K562 (cell line): ENCODE measurements around the gene HELZ. TPM values are rescaled to one million over a fixed set of nuclear protein-coding genes. Genes with fewer than 3 reads are reported as not detected.

Source experiments
- C11orf30 ChIP-seq: fragments of 450-650 bp; IDR thresholded peaks from 2 replicates; pipeline ENCODE4 v1.6.1; 2016; ENCODE audit warnings: low read depth, mild to moderate bottlenecking
- FOXK2 ChIP-seq, 2 experiments: fragments of 450-650 bp; IDR thresholded peaks in 1 of 2; conservative IDR thresholded peaks in 1 of 2; 2 replicates each; pipeline ENCODE4 v1.6.1; 2016; ENCODE audit warnings: low read depth in 2 of 2, mild to moderate bottlenecking in 1 of 2
- HDAC2 ChIP-seq: fragments of 450-650 bp; IDR thresholded peaks from 2 replicates; pipeline ENCODE4 v1.6.1; 2016; ENCODE audit warnings: mild to moderate bottlenecking
- HDAC8 ChIP-seq: fragments of 450-650 bp; IDR thresholded peaks from 2 replicates; pipeline ENCODE4 v1.6.1; 2016; ENCODE audit warnings: mild to moderate bottlenecking, missing genetic modification characterization, moderate library complexity, missing compliant biosample characterization
- HEY1 ChIP-seq: fragments of 250-450 bp; sonication (Bioruptor Pico); IDR thresholded peaks from 2 replicates; pipeline ENCODE4 v1.5.0; 2020; ENCODE audit warnings: mild to moderate bottlenecking, moderate library complexity, borderline replicate concordance
- HMG20B ChIP-seq: fragments of 250-450 bp; sonication (Bioruptor Pico); IDR thresholded peaks from 2 replicates; pipeline ENCODE4 v1.5.0; 2021; ENCODE audit warnings: mild to moderate bottlenecking
- ILK ChIP-seq: fragments of 450-650 bp; IDR thresholded peaks from 2 replicates; pipeline ENCODE4 v1.6.1; 2016; ENCODE audit warnings: missing genetic modification characterization, low read depth, mild to moderate bottlenecking, missing compliant biosample characterization, moderate library complexity, borderline replicate concordance
- JUND ChIP-seq, 2 experiments: IDR thresholded peaks; 2 replicates in 1 of 2; 3 replicates in 1 of 2; pipeline ENCODE4 v1.6.1; 2011; ENCODE audit warnings: borderline replicate concordance in 2 of 2, low read depth in 2 of 2, low read length in 2 of 2, improper control_type of control experiment in 1 of 2, missing biosample characterization in 1 of 2, missing genetic modification characterization in 1 of 2, missing genetic modification reagents in 1 of 2
- MTF1 ChIP-seq: fragments of 250-450 bp; sonication (Bioruptor Pico); IDR thresholded peaks from 2 replicates; pipeline ENCODE4 v1.9.0; 2021; ENCODE audit warnings: moderate library complexity, mild to moderate bottlenecking, inconsistent platforms, borderline replicate concordance
- MYNN ChIP-seq, 2 experiments: sonication (generic); formaldehyde crosslinking in 1 of 2; IDR thresholded peaks; 2 replicates each; pipeline versions ENCODE4 v1.5.0 to v1.6.1; 2016 to 2020; ENCODE audit warnings: antibody characterized with exemption in 1 of 2, missing genetic modification reagents in 1 of 2
- NEUROD1 ChIP-seq: fragments of 150-350 bp; IDR thresholded peaks from 2 replicates; pipeline ENCODE4 v1.6.1; 2014; ENCODE audit warnings: borderline replicate concordance, low read length, low read depth; ENCODE audit not compliant: partially characterized antibody
- NFXL1 ChIP-seq: fragments of 450-650 bp; formaldehyde crosslinking; IDR thresholded peaks from 2 replicates; pipeline ENCODE4 v1.4.0; 2021; ENCODE audit warnings: mild to moderate bottlenecking
- NR2C2 ChIP-seq, 2 experiments: fragments of 200-800 bp in 1 of 2; sonication (Bioruptor generic) in 1 of 2; sonication (generic) in 1 of 2; formaldehyde crosslinking in 1 of 2; IDR thresholded peaks; 2 replicates each; pipeline versions ENCODE4 v1.6.1 to v1.8.0; 2016 to 2022; ENCODE audit warnings: mild to moderate bottlenecking in 1 of 2, missing compliant biosample characterization in 1 of 2, missing genetic modification characterization in 1 of 2, missing genetic modification reagents in 1 of 2
- PHF20 ChIP-seq: fragments of 450-650 bp; IDR thresholded peaks from 2 replicates; pipeline ENCODE4 v1.6.1; 2018; ENCODE audit not compliant: partially characterized antibody
- RBM25 ChIP-seq: fragments of 200-400 bp; formaldehyde crosslinking; IDR thresholded peaks from 2 replicates; pipeline ENCODE4 v1.6.1; 2018; ENCODE audit warnings: low read length, low read depth, moderate library complexity; ENCODE audit not compliant: severe bottlenecking
- SAFB ChIP-seq: fragments of 200-400 bp; formaldehyde crosslinking; IDR thresholded peaks from 2 replicates; pipeline ENCODE4 v1.6.1; 2017; ENCODE audit warnings: low read depth, low read length, borderline replicate concordance
- SLC30A9 ChIP-seq: fragments of 250-450 bp; sonication (Bioruptor Pico); IDR thresholded peaks from 2 replicates; pipeline ENCODE4 v1.8.0; 2022; ENCODE audit warnings: mild to moderate bottlenecking, moderate library complexity
- STAT5A ChIP-seq: IDR thresholded peaks from 2 replicates; pipeline ENCODE4 v1.6.1; 2012; ENCODE audit warnings: low read length, inconsistent platforms, borderline replicate concordance
- TAF7 ChIP-seq: fragments of 450-650 bp; IDR thresholded peaks from 2 replicates; pipeline ENCODE4 v1.6.1; 2016; ENCODE audit warnings: missing genetic modification characterization, missing compliant biosample characterization
- ZNF507 ChIP-seq: conservative IDR thresholded peaks from 2 replicates; pipeline ENCODE4 v1.6.1; 2017; ENCODE audit warnings: missing genetic modification characterization, missing compliant biosample characterization
- polyA plus RNA-seq, 8 experiments: library from polyadenylated mRNA; depleted of rRNA in 4 of 8; stranded (reverse) in 5 of 8; unstranded in 3 of 8; fragments of >200 nt; fragmentation: Nextera tagmentation in 2 of 8; fragmentation: Illumina TruSeq in 1 of 8; extraction: Ambion mirVana in 2 of 8; extraction: Trizol in 1 of 8; gene quantifications; 2 replicates each; pipeline versions ENCODE4 v1.2.1 to v1.2.3, GENCODE V29; 2011 to 2014; ENCODE audit warnings: inconsistent platforms in 1 of 8, missing spikeins in 1 of 8
- total RNA-seq, 7 experiments: library from RNA; depleted of rRNA in 6 of 7; stranded (reverse); fragments of >200 nt in 6 of 7; fragmentation: Illumina TruSeq in 2 of 7; extraction: Trizol in 2 of 7; gene quantifications; 2 replicates each; pipeline versions ENCODE4 v1.2.1 to v1.2.3, GENCODE V29; 2011 to 2021; ENCODE audit warnings: low replicate concordance in 1 of 7
- TF ChIP-seq, protein P1 (sequence below): sonication (generic); formaldehyde crosslinking; IDR thresholded peaks from 2 replicates; pipeline ENCODE4 v1.8.0; 2023; ENCODE audit warnings: mild to moderate bottlenecking, missing genetic modification reagents
- TF ChIP-seq, protein P2 (sequence below): sonication (generic); formaldehyde crosslinking; IDR thresholded peaks from 2 replicates; pipeline ENCODE4 v1.8.0; 2022; ENCODE audit warnings: mild to moderate bottlenecking, missing genetic modification reagents
- TF ChIP-seq, protein P3 (sequence below): sonication (generic); formaldehyde crosslinking; IDR thresholded peaks from 2 replicates; pipeline ENCODE4 v1.8.1; 2023; ENCODE audit warnings: mild to moderate bottlenecking, missing genetic modification reagents
- TF ChIP-seq, protein P4 (sequence below): fragments of 450-650 bp; formaldehyde crosslinking; IDR thresholded peaks from 2 replicates; pipeline ENCODE4 v1.4.0; 2022; ENCODE audit warnings: missing genetic modification characterization

HELZ gene
- total and polyA plus RNA-seq, 9 of the 15 experiments (the other 6 are each of a cell fraction or from before 2014, with no cell fraction given) = 5.2 to 39.8 (median 17.3) TPM

DNA sequence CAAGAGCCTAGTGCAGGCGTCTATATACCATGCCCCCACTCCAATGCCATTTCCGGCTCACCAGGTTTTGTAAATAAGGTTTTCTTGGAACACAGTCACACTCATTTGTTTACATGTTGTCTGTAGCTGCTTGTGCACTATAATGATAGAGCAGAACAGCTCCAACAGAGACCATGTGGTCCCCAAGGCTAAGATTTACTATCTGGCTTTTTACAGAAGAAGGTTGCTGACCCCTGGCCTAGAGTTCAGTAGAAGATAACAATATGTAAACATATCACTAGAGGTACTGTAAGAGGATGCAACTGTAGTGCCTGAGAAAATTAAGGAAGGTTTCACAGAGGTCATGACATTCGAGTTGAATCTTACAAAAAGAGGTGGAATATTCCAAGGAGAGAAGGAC, 134.4 kb downstream of the HELZ start (continued):
- no peak for TF ChIP-seq SAFB
- no peak for TF ChIP-seq HEY1 (CRISPR knock-in tag)
- no peak for TF ChIP-seq HDAC8 (tag)
- 0 out of 2 replicates have a peak, but pooled peaks have one; percentile 34 for TF ChIP-seq HDAC2
- TF ChIP-seq ILK = no peak
- TF ChIP-seq HMG20B (CRISPR knock-in tag) = no peak
- TF ChIP-seq SLC30A9 (CRISPR knock-in tag) = no peak
- TF ChIP-seq MYNN (IDR thresholded peaks at IDR 0.05) = no peak
- TF ChIP-seq MYNN (CRISPR knock-in tag; IDR thresholded peaks at IDR 0.05) = no peak
- TF ChIP-seq, protein P1, sequence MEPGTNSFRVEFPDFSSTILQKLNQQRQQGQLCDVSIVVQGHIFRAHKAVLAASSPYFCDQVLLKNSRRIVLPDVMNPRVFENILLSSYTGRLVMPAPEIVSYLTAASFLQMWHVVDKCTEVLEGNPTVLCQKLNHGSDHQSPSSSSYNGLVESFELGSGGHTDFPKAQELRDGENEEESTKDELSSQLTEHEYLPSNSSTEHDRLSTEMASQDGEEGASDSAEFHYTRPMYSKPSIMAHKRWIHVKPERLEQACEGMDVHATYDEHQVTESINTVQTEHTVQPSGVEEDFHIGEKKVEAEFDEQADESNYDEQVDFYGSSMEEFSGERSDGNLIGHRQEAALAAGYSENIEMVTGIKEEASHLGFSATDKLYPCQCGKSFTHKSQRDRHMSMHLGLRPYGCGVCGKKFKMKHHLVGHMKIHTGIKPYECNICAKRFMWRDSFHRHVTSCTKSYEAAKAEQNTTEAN (CRISPR knock-in tag) = no peak
- no peak for TF ChIP-seq C11orf30
- peak; percentile 50 to 81; a peak in 3 of 4 replicates for TF ChIP-seq FOXK2 (conservative IDR thresholded peaks at IDR 0.05 in 1 of 2, IDR thresholded peaks at IDR 0.05 in 1 of 2; ENCODE audit: low read depth in 2 of 2)
- no peak for TF ChIP-seq NR2C2 (CRISPR knock-in tag; IDR thresholded peaks at IDR 0.05)
- peak; percentile 85 for TF ChIP-seq NR2C2 (tag; IDR thresholded peaks at IDR 0.05)
- TF ChIP-seq MTF1 (CRISPR knock-in tag) = no peak
- TF ChIP-seq NEUROD1 = no peak
- TF ChIP-seq, protein P2, sequence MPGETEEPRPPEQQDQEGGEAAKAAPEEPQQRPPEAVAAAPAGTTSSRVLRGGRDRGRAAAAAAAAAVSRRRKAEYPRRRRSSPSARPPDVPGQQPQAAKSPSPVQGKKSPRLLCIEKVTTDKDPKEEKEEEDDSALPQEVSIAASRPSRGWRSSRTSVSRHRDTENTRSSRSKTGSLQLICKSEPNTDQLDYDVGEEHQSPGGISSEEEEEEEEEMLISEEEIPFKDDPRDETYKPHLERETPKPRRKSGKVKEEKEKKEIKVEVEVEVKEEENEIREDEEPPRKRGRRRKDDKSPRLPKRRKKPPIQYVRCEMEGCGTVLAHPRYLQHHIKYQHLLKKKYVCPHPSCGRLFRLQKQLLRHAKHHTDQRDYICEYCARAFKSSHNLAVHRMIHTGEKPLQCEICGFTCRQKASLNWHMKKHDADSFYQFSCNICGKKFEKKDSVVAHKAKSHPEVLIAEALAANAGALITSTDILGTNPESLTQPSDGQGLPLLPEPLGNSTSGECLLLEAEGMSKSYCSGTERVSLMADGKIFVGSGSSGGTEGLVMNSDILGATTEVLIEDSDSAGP (CRISPR knock-in tag) = no peak
- TF ChIP-seq PHF20 = no peak
- no peak for TF ChIP-seq RBM25
- no peak for TF ChIP-seq NFXL1 (CRISPR knock-in tag)
- TF ChIP-seq ZNF507 = no peak
- TF ChIP-seq STAT5A = peak; percentile 34; the same call in 1 of the 2 replicates
- TF ChIP-seq JUND (IDR thresholded peaks at IDR 0.05; ENCODE audit: borderline replicate concordance, low read depth, low read length) = no peak; the same call in 1 of the 2 replicates
- TF ChIP-seq JUND (tag; IDR thresholded peaks at IDR 0.05; ENCODE audit: borderline replicate concordance, low read depth, low read length) = no peak
- TF ChIP-seq, protein P3, sequence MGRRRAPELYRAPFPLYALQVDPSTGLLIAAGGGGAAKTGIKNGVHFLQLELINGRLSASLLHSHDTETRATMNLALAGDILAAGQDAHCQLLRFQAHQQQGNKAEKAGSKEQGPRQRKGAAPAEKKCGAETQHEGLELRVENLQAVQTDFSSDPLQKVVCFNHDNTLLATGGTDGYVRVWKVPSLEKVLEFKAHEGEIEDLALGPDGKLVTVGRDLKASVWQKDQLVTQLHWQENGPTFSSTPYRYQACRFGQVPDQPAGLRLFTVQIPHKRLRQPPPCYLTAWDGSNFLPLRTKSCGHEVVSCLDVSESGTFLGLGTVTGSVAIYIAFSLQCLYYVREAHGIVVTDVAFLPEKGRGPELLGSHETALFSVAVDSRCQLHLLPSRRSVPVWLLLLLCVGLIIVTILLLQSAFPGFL (CRISPR knock-in tag) = no peak
- TF ChIP-seq, protein P4, sequence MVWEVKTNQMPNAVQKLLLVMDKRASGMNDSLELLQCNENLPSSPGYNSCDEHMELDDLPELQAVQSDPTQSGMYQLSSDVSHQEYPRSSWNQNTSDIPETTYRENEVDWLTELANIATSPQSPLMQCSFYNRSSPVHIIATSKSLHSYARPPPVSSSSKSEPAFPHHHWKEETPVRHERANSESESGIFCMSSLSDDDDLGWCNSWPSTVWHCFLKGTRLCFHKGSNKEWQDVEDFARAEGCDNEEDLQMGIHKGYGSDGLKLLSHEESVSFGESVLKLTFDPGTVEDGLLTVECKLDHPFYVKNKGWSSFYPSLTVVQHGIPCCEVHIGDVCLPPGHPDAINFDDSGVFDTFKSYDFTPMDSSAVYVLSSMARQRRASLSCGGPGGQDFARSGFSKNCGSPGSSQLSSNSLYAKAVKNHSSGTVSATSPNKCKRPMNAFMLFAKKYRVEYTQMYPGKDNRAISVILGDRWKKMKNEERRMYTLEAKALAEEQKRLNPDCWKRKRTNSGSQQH = no peak
- TF ChIP-seq TAF7 (tag) = no peak
